Subcutaneous adipose tissue (tissue), 4 donors: ENCODE results near the gene WDR27. TPM values are rescaled to one million over a fixed set of nuclear protein-coding genes. Genes with fewer than 3 reads are reported as not detected.

Experiments
- CTCF ChIP-seq: fragments of 450-650 bp; IDR thresholded peaks from one replicate; pipeline ENCODE4 v1.5.1; 2016; ENCODE audit warnings: low read depth, mild to moderate bottlenecking, control low read depth, antibody characterized with exemption, moderate library complexity
- total RNA-seq, 4 donors: library from RNA; depleted of rRNA; stranded (reverse); fragments of >200 nt; gene quantifications; one replicate each; pipeline ENCODE4 v1.1.0, GENCODE V29; 2016

WDR27 gene
- total RNA-seq, 4 donors from 2014 or later, result 26.0 to 36.4 (median 31.3) TPM

DNA sequence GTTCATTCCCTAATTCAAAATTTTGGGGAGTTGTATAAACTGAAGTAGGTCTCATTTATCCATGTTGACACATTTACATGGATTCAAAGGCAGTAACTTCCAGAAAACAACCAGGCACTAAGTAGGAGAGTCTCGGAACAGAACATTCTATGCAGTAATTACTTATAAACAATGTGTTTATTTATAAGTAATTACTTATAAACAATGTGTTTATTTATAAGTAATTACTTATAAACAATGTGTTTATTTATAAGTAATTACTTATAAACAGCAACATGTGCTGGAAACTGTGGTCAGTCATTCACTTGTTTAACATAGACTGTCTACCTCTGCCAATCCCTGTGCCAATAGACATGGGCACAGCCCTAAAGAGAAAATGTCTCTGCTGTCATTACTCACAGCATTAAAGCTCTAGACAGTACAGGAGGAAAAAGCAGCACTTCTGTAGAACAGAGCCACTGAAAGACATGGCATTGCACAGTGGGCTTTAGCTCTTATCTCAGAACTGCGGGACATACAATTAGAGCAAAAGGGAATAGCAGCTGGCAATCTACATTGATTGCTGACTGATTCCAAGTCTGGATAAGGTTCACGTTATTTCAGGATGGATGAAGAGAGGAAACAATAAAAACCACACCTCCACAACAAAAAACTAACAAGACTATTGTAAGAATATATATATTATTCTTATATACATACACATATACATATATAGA lies 188.2 kb downstream of the WDR27 start:
- no peak for TF ChIP-seq CTCF

DNA sequence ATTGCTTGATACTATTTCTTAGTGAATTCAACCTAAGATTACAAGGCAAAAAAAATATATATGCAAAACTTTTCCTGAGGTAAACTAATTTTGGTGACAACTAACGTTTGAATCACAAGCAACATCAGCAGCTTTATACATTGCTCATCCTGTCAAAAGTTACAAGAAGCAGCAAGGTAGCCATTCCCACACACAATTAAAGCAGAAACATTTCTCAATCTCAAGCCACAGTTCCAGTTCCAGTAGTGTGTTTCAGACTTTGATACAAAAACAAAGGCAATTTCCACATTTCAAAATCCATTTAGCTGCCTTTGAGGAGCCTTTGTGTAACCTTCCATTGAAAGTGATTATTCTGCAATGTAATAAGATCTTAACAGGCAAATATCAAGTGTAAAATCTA lies 191.0 kb downstream of the WDR27 start:
- no peak for TF ChIP-seq CTCF

- no peak for TF ChIP-seq CTCF
These were observed 193.4 kb downstream of the WDR27 start for GRCh38 chr6:169508452-169508851.

GRCh38 chr6:169503422-169504152 lies 198.2 kb downstream of the WDR27 start:
- no peak for TF ChIP-seq CTCF

- no peak for TF ChIP-seq CTCF
These were observed 199.4 kb downstream of the WDR27 start for GRCh38 chr6:169502445-169502844.

DNA sequence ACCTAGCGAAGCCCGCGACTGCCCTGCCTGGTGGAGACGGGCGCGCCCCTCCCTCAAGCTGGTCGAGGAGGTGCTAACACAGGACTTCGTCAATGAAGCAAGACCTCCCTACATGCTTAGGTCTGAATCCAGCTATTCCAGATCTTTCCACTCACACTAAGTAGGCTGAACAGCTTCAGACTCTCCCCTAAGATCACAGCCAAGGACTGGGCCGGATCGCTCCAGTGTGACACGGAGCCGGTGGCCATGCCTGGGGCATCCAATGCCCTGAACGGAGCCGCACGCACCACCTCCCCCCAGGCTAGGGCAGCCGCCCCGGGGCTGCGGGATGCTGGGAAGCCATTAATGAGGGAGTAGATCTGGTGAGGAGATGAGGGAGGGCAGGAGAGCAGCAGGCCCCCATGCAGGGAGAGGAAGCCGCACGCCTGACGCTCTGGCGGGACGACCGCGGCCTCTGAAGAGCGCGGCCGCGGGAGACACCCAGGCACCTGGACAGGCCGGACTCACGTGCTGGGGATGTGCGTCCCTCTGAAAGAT lies 200.0 kb downstream of the WDR27 start:
- no peak for TF ChIP-seq CTCF

DNA sequence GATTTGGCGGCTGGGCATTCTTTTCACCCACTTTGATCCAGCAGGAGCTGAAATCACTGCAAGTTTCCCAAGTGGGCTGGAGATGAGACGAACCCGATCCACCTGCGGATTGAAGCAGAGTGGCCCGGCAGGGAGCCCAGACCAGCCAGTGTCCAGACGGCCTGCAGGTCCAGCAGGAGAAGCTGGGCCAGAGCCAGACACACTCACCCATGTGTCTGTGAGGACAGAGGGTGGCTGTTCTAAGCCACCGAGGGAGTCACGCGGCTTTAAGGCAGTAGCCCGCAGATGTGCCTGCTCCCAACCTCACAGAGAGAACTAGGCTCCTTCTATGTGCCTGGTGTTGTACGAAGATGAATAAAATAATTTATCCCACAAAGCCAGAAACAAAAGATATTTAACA lies 200.7 kb downstream of the WDR27 start:
- no peak for TF ChIP-seq CTCF
